Activated T-helper 17 cell treated with anti-CD3 and anti-CD28 coated beads, Interleukin-2, amount 50 U/mL, for 72 hours (primary cell): Measurements from ENCODE around the gene PMM2. TPM values are rescaled to one million over a fixed set of nuclear protein-coding genes. Genes with fewer than 3 reads are reported as not detected.
A peak's percentile ranks its signal among the peaks of the same experiment; 100 is the strongest.
"Not testable (repeated sequence)": the region's sequence is repeated elsewhere in the genome, so short reads cannot be mapped to it uniquely, and the experiment has no call there.

Source experiments
- ATAC-seq: fragments of 150-1000 bp; cut with Tn5 transposase; replicated peaks from 2 replicates; pipeline ENCODE4 v1.10.0; 2021; ENCODE audit warnings: mild to moderate bottlenecking, moderate library complexity
- H3K27ac Mint-ChIP-seq: one replicate; pipeline ENCODE4 v1.8.0; 2022; ENCODE audit warnings: mixed read lengths
- H3K27me3 Mint-ChIP-seq: one replicate; pipeline ENCODE4 v1.8.0; 2022; ENCODE audit warnings: mixed read lengths
- H3K36me3 Mint-ChIP-seq: one replicate; pipeline ENCODE4 v1.8.0; 2022; ENCODE audit warnings: low read depth, mild to moderate bottlenecking, mixed read lengths
- H3K4me1 Mint-ChIP-seq: one replicate; pipeline ENCODE4 v1.8.0; 2022; ENCODE audit warnings: mixed read lengths
- H3K4me3 Mint-ChIP-seq: one replicate; pipeline ENCODE4 v1.8.0; 2022; ENCODE audit warnings: mild to moderate bottlenecking, mixed read lengths
- H3K9me3 Mint-ChIP-seq: one replicate; pipeline ENCODE4 v1.8.0; 2022; ENCODE audit warnings: mixed read lengths
- total RNA-seq, 2 donors: library from RNA; stranded (reverse); gene quantifications; one replicate each; pipeline ENCODE4 v1.2.3, GENCODE V29; 2022

The PMM2 gene
- total RNA-seq, result 10 to 100 TPM; 33.0 to 59.1 TPM

DNA sequence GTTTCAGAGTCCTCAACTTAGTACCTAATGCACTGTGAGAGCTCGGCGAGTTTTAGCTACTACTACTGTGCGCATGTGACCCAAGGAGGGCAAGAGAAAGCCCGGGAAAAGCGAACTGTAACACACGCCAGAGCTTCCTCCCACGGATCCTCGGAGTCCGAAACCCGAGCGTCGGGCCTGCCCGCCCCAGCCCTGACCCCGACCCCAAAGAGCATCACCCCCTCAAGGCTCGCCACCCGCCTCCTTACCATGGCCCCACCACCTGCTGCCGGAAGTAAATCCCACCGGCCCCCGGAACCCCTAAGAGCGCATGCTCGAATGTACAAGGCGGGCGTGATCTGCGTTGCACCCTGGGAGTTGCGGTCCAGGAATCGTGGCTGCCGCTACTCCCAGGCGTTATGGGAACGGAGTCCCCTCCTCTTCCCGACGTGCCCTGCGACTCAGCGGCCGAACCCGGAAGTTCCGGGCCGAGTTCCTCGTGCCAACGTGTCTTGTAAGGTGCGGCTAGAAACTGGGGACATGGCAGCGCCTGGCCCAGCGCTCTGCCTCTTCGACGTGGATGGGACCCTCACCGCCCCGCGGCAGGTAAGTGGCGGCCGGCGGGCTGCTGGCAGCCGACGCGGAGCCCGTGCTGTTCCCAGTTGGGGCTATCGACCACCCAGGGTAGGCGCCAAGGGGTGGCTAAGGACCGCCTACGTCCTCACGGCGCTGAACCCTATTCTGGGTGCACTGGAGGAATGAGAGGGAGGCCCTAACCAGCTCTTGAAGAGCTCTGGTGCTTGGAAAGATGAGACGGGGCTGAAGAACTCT, at the start of gene PMM2, which contains the start of gene TMEM186:
TSS of gene PMM2 (plus strand) at position 476 of the 810 bp plus-strand sequence. CDS start at position 520, 44 bp downstream.
TSS of gene TMEM186 (minus strand) at position 276 of the 810 bp plus-strand sequence. CDS start at position 251, 25 bp downstream.
- Mint-ChIP-seq H3K4me1 (peaks cover 23% of the 10 kb centered on the region), H3K9me3 (no peaks in the 10 kb centered on the region), H3K27ac (peak within 1 kb of the TSS; percentile 92), H3K27me3 (no peaks in the 10 kb centered on the region), H3K36me3 (peaks cover 56% of the 10 kb centered on the region), H3K4me3 (peak within 1 kb of the TSS; percentile 91)
- ATAC-seq, result peak; percentile 96

GRCh38 chr16:8748944-8749343, 48.7 kb upstream of the PMM2 start:
- H3K27me3 Mint-ChIP-seq, H3K9me3 Mint-ChIP-seq, H3K4me3 Mint-ChIP-seq, H3K4me1 Mint-ChIP-seq, H3K27ac Mint-ChIP-seq, ATAC-seq: not testable (repeated sequence)
- peaks cover 26% of the 10 kb centered on the region for H3K36me3 Mint-ChIP-seq

- no peaks in the 10 kb centered on the region for H3K9me3 Mint-ChIP-seq
- H3K27ac Mint-ChIP-seq, result no peak overlapping the region
- H3K27me3 Mint-ChIP-seq, result no peaks in the 10 kb centered on the region
- H3K4me3 Mint-ChIP-seq, result no peak overlapping the region
- ATAC-seq, result no peak
- H3K4me1 Mint-ChIP-seq, result no peaks in the 10 kb centered on the region
- peaks cover 21% of the 10 kb centered on the region for H3K36me3 Mint-ChIP-seq
These were observed 45.9 kb upstream of the PMM2 start for GRCh38 chr16:8751481-8752311.

DNA sequence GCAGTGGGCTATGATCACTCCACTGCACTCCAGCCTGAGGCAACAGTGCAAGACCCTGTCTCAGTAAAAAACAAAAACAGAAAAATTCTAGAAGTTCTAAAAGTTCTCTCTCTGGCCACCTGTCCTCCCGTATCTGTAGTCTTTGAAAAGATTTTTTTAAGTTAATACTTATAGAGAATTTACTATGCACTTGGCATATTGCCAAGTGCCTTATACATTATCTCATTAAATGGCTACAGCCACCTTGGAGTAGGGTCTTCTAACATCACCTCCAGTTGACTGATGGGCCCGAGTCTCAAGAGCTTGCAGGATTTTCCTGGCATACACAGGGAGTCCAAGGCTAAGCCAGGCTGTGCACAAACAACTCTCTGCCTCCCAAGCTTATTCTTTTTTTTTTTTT, 44.9 kb upstream of the PMM2 start:
- Mint-ChIP-seq H3K4me1 (no peaks in the 10 kb centered on the region), H3K27me3 (no peaks in the 10 kb centered on the region), H3K27ac (no peak overlapping the region)

DNA sequence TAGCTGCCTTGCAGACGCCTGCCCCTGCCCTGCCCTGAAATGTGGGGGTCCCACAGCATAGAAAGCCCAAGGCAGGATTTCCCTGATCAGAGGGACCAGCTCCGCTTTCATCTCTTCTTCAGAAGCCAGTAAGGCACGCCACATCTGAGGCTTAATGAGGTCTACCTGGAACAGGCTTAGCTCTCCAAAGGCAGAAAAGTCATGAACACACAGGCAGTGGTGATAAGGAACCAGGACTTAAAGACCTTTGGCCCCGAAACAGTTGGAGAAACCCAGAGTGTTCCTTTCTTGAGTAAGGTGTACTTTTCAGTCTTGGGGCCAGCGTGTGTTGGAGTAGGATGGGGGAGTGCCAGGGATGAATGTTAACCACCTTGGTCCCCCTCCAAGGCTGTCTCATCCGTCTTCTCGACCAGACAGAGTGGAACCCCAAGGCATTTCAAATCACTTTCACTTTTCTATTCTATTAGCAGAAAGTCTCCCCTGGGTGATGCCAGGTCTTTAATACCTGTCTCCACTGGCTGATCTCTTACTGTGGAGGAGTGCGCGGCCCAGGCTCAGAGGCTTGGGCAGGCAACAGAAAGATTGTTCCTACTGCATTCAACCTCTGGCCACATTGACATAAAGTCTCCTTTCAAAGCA, 44.1 kb upstream of the PMM2 start:
- peaks cover 21% of the 10 kb centered on the region for H3K36me3 Mint-ChIP-seq
- no peak overlapping the region for H3K27ac Mint-ChIP-seq
- no peak overlapping the region for H3K4me3 Mint-ChIP-seq

More for the DNA sequence above, 44.9 kb upstream of the PMM2 start:
- Mint-ChIP-seq H3K4me3 (no peak overlapping the region), H3K36me3 (peaks cover 21% of the 10 kb centered on the region), H3K9me3 (no peaks in the 10 kb centered on the region)
- no peak for ATAC-seq

DNA sequence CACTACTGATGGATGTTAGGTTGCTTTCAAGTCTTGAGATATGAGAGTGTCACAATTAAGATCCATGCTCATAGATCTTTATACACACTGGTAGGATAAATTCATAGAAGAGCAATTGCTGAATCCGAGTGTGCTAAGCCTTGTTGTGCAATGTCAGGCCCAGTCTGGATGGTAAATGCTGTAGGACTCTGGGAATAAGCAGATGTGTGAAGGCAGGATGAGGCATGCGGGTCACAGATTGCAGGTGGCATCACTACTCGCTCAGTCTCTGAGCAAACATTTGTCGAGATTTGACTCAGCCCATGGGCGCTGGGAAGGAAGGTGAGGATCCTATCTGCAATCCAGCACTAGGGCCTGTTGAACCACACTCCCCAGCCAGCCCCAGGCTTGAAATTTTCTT, 40.9 kb upstream of the PMM2 start:
- no peaks in the 10 kb centered on the region for H3K27me3 Mint-ChIP-seq
- peaks cover 5% of the 10 kb centered on the region for H3K36me3 Mint-ChIP-seq
- no peaks in the 10 kb centered on the region for H3K9me3 Mint-ChIP-seq
- ATAC-seq, result no peak
- no peak overlapping the region for H3K27ac Mint-ChIP-seq
- no peaks in the 10 kb centered on the region for H3K4me1 Mint-ChIP-seq
- H3K4me3 Mint-ChIP-seq, result no peak overlapping the region

More for the DNA sequence above, 44.1 kb upstream of the PMM2 start:
- no peaks in the 10 kb centered on the region for H3K27me3 Mint-ChIP-seq
- ATAC-seq, result no peak
- no peaks in the 10 kb centered on the region for H3K4me1 Mint-ChIP-seq
- H3K9me3 Mint-ChIP-seq, result no peaks in the 10 kb centered on the region

GRCh38 chr16:8758022-8758421, 39.6 kb upstream of the PMM2 start:
- Mint-ChIP-seq H3K36me3 (peaks cover 5% of the 10 kb centered on the region), H3K4me1 (no peaks in the 10 kb centered on the region), H3K27ac (no peak overlapping the region), H3K4me3 (no peak overlapping the region), H3K27me3 (no peaks in the 10 kb centered on the region), H3K9me3 (no peaks in the 10 kb centered on the region)
- no peak for ATAC-seq

- ATAC-seq, result no peak
- H3K27ac Mint-ChIP-seq, result no peak overlapping the region
- peaks cover 6% of the 10 kb centered on the region for H3K36me3 Mint-ChIP-seq
- H3K4me1 Mint-ChIP-seq, result no peaks in the 10 kb centered on the region
- no peaks in the 10 kb centered on the region for H3K9me3 Mint-ChIP-seq
- no peaks in the 10 kb centered on the region for H3K27me3 Mint-ChIP-seq
- no peak overlapping the region for H3K4me3 Mint-ChIP-seq
These were observed 37.6 kb upstream of the PMM2 start for GRCh38 chr16:8760021-8760420.

DNA sequence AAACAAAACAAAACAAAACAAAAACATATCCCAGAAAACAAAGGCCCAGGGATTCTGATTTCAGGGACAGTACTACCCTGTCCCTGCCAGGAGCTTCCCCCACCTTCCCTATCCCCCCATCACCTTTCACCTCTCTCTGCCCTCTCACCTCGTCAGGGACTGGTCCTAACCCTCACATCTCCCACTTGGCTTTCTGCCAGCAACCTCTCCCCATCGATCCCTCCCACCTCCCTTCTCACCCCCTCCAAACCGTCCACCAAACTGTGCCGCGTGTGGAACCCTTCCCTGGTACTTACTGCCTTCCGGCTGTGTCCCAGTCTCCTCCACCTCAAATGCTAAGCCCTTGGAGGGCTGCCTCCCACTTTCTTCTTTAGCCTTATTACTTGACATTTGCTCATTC, 36.6 kb upstream of the PMM2 start:
- Mint-ChIP-seq H3K36me3 (peaks cover 5% of the 10 kb centered on the region), H3K4me3 (no peak overlapping the region), H3K9me3 (no peaks in the 10 kb centered on the region), H3K27ac (no peak overlapping the region), H3K27me3 (no peaks in the 10 kb centered on the region), H3K4me1 (no peaks in the 10 kb centered on the region)
- no peak for ATAC-seq

- Mint-ChIP-seq H3K27me3 (no peaks in the 10 kb centered on the region), H3K4me1 (no peaks in the 10 kb centered on the region), H3K4me3 (no peak overlapping the region), H3K36me3 (peaks cover 5% of the 10 kb centered on the region), H3K9me3 (no peaks in the 10 kb centered on the region), H3K27ac (no peak overlapping the region)
- no peak for ATAC-seq
These were observed 35.4 kb upstream of the PMM2 start for GRCh38 chr16:8762254-8762653.

GRCh38 chr16:8763083-8763482, 34.6 kb upstream of the PMM2 start:
- H3K9me3 Mint-ChIP-seq, result no peaks in the 10 kb centered on the region
- no peaks in the 10 kb centered on the region for H3K27me3 Mint-ChIP-seq
- no peak overlapping the region for H3K4me3 Mint-ChIP-seq
- peaks cover 8% of the 10 kb centered on the region for H3K36me3 Mint-ChIP-seq
- no peak overlapping the region for H3K27ac Mint-ChIP-seq
- ATAC-seq, result no peak
- H3K4me1 Mint-ChIP-seq, result no peaks in the 10 kb centered on the region

GRCh38 chr16:8763899-8764298, 33.7 kb upstream of the PMM2 start:
- H3K4me1 Mint-ChIP-seq, result no peaks in the 10 kb centered on the region
- H3K27ac Mint-ChIP-seq, result no peak overlapping the region
- H3K27me3 Mint-ChIP-seq, result no peaks in the 10 kb centered on the region
- peaks cover 16% of the 10 kb centered on the region for H3K36me3 Mint-ChIP-seq
- no peaks in the 10 kb centered on the region for H3K9me3 Mint-ChIP-seq
- ATAC-seq, result no peak
- no peak overlapping the region for H3K4me3 Mint-ChIP-seq

DNA sequence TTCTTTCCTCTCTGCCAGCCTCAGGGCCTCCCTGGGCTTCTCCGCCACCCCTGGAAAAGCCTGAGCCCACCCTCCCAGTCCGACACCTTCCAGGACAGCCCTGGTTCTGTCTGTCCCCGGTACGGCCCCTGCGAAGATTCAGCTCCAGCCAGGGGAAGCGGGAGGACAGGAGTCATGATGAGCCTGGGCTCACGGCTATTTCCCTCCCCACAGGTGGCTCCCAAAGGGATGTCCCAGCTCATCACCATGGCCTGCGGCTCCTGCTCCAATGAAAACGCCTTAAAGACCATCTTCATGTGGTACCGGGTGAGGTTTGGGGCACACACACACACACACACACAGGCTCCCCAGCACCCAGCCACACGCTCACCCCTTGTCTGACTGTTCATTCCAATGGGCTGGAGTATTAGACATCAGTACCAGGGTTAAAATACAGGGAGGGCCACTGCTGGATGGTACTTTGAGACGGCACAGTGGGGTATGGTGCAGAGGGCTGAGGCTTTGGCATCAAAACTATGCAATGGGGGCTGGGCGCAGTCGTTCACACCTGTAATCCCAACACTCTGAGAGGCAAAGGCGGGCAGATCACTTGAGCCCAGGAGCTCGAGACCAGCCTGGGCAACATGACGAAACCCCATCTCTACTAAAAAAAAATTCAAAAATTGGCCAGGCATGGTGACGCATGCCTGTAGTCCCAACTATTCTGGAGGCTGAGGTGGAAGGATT, 33.0 kb upstream of the PMM2 start:
- H3K4me3 Mint-ChIP-seq, result no peak overlapping the region
- H3K4me1 Mint-ChIP-seq, result no peaks in the 10 kb centered on the region
- no peak for ATAC-seq
- H3K27me3 Mint-ChIP-seq, result no peaks in the 10 kb centered on the region
- H3K9me3 Mint-ChIP-seq, result no peaks in the 10 kb centered on the region
- H3K27ac Mint-ChIP-seq, result no peak overlapping the region
- peaks cover 18% of the 10 kb centered on the region for H3K36me3 Mint-ChIP-seq

DNA sequence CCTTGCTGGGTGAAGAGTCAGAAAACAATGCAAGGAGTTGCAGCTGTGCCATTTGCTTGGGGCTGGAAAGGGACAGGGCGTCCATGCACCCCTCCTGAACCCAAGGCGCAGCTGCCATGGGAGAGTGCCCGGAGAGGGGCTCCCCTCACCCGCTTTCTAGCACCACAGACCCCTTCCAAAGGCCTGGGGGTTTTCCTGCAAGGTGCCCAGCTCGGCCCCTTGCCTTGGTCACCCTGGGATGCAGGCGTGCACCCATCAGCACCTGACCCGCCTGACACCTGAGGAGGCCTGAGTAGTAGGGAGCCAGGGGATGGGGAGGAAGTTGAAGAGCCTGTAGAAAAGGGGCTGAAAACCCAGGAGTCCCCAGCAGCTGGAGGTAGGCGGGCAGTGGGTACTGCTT, 30.5 kb upstream of the PMM2 start:
- Mint-ChIP-seq H3K4me1 (no peaks in the 10 kb centered on the region), H3K36me3 (peaks cover 24% of the 10 kb centered on the region), H3K27ac (no peak overlapping the region), H3K4me3 (no peak overlapping the region), H3K9me3 (no peaks in the 10 kb centered on the region), H3K27me3 (no peaks in the 10 kb centered on the region)
- no peak for ATAC-seq
